Posterior vena cava (tissue), 2 donors: ENCODE measurements around the gene YAP1. TPM values are rescaled to one million over a fixed set of nuclear protein-coding genes. Genes with fewer than 3 reads are reported as not detected.
"Not testable (repeated sequence)": the region's sequence is repeated elsewhere in the genome, so short reads cannot be mapped to it uniquely, and the experiment has no call there.

ENCODE experiments used
- DNase-seq: peaks from one replicate; pipeline ENCODE4 v3.0.0-alpha.2; 2020; ENCODE audit warnings: low spot score
- intact Hi-C, 2 donors: fragments of 100-400 bp; cut with DNase I; formaldehyde crosslinking; loops; one replicate each; pipeline versions ENCODE4 v1.14.1 to v1.14.2; 2022 to 2023
- total RNA-seq, 2 donors: library from RNA; stranded (reverse); fragmentation: NEBNext Ultra II Directional; extraction: Animal tissue kit (Norgen Biotek cat#: 25700); gene quantifications; one replicate each; pipeline ENCODE4 v1.2.1, GENCODE V29; 2021
- donor health status: DM: yes; HTN: yes; CAD: no.
- donor health status: DM: yes; HTN: yes; CAD: no.

The YAP1 gene
- total RNA-seq, 2 donors from 2014 or later, result 203 to 281 TPM

DNA sequence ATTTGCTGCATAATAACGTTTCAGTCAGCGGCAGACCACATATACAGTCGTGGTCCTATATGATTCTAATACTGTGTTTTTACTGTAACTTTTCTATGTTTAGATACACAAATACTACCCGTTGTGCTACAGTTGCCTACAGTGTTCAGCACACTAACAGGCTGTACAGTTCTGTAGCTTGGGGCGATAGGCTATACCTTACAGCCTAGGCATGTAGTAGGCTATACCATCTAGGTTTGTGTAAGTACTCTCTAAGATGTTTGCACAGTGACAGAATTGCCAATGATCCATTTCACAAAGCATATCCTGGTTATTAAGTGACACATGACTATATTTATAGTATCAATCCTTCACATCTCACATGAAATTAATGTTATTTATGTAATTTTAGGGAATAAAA is 78.2 kb downstream of the YAP1 start:
- intact Hi-C loops, result no loop called here
- DNase-seq, result no peak

DNA sequence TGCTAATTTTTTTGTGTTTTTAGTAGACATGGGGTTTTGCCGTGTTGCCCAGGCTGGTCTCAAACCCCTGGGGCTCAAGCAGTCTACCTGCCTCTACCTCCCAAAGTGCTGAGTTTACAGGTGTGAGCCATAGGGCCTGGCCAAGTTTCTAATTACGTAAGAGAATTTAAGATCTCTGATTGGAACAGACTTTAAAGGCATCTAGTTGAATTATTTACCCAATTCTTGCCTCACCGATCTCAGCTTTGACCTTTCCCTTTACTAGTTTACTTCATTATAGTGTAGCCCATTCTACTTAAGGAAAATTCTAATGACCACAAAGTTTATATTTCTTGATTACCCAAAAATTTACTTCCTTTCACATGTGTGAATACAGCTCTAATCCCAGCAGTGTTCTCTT is 81.6 kb downstream of the YAP1 start:
- intact Hi-C loops, result no loop called here
- DNase-seq, result no peak

DNA sequence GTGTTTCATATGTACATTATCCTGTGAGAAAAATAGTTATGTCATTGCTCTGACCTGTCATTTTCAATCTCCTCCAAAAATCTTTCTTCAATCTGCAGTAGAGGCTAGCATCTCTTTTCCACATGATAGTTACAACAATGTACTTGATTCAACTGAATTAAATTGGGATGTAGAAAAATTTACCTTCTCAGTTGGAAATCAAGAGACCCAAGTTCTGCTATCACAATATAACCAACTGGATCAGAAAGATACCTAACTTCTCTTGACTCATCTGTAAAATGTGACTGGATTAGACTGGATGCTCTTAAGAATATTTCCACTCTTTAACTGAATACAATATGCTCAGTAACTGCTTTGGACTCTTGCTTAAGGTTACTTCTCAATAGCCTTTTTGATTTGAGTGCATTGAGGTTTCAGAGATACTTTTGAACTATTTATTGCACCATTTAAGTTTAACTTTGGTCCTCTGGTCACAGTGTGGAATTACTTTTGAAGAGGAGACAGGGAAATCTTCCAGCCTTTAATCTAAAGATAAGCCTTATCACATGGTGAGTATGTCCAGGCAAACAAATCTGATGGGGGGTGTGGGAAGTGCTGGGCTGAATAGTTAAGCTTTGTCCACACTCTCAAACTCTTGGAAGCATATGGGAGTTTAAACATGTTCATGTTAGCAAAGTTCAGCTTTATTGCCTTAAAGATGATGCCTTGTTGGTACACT is 82.3 kb downstream of the YAP1 start:
- no peak for DNase-seq
- intact Hi-C loops, result no loop called here

DNA sequence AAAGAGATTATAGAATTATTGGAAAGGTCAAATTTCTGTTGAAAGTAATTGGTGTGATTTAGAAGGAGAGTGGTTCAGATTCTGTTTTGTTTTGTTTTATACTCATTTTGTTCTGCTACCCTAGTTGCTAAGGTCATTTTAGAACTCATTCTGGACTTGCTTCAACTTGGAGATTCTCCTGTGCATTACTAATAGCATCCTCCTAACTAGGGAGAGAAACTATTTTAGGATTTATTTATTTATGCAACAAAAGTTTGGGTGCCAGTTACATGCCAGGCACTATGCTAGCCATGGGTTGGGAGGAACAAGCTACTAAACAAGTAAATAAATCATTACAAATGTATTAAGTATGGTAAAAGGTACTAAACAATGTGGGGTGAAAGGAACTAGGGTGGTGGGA is 84.0 kb downstream of the YAP1 start:
- intact Hi-C loops, result no loop called here
- DNase-seq, result no peak

DNA sequence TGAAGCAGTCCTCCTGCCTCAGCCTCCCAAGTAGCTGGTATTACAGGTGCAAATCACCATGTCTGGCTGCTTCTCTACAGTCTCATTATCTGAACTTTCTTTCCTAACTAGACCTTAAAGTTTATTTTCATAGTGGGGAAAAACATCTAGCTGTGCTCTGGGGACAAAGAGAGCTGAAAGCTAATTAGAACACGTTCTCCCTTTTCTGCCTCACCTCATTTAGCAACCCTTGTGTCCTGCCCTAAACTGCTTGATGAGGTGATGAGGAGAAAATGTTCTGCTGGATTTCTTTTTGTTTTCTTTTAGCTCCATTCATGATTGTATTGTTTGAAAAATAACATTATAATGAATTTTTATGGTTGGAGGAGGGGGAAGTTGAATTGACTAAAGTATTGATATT is 84.7 kb downstream of the YAP1 start:
- intact Hi-C loops, result no loop called here
- no peak for DNase-seq

DNA sequence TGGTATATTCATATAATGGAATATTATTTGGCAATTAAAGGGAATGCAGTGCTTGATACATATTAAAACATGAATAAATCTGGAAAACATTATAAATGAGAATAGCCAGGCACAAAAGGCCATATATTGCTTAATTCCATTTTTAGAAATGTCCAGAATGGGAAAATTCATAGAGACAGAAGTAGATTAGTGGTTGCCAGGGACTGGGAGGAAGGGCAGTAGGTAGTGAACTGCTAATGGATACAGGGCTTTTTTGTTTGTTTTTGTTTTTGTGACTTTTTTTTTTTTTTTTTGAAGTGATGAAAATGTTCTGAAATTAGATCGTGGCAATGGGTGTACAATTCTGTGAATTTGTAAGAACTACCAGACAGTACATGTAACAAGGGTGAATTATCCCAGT is 86.1 kb downstream of the YAP1 start:
- intact Hi-C loops, result no loop called here
- DNase-seq, result no peak

DNA sequence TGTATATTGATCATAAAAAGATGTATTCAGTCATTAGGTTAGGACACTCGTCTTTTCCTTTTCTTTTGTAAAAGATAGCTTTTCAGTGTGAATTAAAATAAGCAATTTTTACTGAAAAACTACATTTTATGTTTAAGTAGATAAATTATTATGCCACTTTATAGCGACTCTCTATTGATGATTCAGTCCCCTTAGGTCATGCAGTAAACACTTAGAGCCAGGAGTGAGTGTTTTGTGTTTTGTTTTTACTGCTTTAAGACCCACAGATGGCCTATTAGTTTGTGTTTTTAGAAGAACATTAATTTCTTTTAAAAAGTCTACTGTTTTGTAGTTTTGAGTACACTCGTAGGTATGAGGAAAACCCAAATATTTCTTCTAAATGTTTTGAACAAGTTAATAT is 86.6 kb downstream of the YAP1 start:
- intact Hi-C loops, result no loop called here
- no peak for DNase-seq

DNA sequence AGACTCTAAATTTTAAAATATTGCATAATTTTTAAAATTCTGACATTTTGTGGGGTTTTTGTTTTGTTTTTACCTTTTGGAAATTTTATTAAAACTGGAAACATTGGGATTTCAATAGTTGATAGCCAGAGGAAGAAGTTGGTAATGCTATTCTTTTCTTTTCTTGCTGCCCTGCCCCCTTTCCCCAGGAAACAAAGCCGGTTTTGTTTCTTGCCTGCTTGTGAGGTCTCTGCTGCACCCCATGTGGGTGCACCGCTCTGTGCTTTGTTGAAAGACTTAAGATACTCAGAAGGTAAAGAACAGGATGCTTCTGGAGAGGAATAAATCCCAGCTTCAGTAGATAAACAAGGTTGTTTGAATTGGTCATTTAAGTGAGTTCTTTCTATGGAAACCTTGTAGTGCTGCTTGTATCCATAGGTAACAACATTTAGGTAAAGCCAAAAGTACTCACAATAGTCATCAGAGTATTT is 87.5 kb downstream of the YAP1 start:
- intact Hi-C loops, result no loop called here
- DNase-seq, result no peak

DNA sequence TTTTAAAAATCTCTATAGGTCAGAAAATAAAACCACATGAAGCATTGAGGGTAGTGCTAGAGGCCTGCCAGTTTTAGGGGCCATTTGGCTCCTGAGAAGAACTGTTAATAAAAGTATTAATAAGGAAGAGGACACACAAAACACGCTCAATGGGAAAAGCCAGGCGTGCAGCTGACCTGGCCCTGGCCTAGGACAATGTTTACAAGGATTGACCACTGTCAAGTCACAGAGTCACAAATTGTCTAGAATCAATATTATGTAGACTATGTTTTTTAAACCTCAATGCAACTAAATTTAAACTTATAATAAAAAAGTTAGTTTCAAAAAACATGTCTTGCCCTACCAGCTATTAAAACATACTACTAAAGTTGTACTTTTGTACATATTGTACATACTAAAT is 89.4 kb downstream of the YAP1 start:
- intact Hi-C loops, result no loop called here
- no peak for DNase-seq

DNA sequence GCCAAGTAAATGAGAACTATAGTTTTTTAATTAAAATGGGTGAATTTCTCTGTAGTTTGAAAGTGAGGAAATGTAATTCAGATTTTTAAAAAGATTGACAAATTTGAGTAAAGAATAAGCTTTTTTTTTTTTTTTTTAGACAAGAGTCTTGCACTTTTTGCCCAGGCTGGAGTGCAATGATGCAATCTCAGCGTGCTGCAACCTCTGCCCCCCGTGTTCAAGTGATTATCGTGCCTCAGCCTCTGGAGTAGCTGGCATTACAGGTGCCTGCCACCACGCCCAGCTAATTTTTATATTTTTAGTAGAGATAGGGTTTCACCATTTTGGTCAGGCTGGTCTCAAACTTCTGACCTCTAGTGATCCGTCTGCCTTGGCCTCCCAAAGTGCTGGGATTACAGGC is 90.1 kb downstream of the YAP1 start:
- DNase-seq, intact Hi-C loops: not testable (repeated sequence)

DNA sequence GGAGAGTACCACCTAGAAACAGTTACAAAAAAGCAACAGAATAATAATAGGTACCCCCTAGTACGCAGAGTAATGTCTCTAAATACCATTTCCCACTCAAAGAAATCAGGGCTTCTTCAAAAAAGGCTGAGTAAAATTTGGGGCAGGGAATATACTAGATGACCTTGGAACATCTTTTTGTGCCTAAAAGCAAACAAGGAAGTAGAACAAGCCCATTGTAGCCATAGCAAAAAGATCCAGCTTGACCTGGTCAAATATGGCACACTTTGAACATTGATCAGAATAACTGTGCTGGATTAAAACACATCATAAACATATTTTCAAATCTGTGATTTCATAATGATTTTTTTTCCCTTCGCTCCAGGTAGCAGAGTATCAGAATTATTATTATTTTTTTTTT is 91.5 kb downstream of the YAP1 start:
- intact Hi-C loops, result no loop called here

DNA sequence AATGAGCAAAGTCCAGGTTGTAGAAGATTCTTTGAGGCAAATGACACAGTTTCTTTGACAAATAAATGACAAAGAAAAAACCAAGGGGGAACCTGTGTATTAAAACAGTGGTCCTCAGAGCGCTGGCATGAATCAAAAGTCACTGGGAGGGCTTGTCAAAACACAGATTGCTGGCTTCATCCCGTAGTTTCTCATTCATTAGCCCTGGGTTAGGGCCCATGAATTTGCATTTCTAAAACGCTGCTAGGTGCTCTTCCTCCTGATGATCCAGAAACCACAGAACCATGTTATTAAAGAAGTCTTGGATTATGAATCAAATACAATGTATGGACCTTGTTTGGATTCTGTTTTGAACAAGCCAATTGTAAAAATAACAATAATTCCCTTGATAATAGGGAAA is 92.7 kb downstream of the YAP1 start:
- DNase-seq, result no peak
- intact Hi-C loops, result no loop called here

More for the DNA sequence above, 91.5 kb downstream of the YAP1 start:
- DNase-seq, result no peak

DNA sequence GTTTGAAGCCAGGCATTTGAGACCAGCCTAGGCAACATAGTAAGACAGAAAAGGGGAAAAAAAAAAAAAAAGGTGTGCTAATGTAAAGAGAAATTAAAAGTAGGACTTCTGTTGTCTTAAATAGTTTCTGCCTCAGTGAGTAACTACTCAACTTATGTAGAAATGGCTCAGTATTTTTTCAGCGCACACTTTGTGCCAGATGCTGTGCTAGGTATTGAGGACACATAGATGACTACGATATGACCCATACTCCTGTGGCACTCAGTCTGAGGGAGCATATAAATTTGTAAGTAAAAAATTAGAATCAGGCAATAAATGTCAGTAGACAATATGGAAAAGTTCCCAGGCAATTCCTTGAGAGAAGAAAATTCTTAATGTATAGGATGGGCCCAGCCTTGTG is 93.9 kb downstream of the YAP1 start:
- DNase-seq, result no peak
- intact Hi-C loops, result no loop called here

DNA sequence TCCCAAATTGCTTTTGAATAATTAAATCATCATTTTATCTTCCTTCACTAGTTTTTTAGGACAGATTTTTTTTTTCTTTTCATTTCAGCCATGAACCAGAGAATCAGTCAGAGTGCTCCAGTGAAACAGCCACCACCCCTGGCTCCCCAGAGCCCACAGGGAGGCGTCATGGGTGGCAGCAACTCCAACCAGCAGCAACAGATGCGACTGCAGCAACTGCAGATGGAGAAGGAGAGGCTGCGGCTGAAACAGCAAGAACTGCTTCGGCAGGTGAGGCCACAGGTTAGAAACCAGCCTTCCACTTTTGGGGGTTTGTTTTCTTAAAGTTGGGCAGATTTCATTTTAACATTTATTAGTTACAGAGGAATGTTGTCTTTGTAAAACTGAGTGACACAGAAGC is 95.6 kb downstream of the YAP1 start:
- no peak for DNase-seq
- intact Hi-C loops, result no loop called here

DNA sequence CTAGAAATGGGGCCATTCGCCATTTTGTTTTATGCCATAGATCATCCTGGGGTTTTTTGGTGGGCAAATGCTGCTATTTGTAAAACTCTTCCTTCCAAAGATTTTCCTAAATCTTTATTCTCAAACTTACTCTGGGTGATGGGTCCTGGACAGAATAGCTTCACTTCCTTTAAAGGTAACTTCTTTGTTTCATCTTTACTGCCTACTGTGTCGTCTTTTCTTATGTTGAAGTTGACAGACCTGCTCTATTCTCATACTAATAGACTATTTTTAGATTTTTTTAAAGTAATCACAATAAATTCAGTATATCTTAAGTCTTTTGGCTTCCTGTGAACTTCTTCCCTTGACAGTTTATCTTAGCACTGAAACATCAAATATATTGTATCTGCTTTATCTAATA is 98.6 kb downstream of the YAP1 start:
- DNase-seq, result no peak
- intact Hi-C loops, result no loop called here

DNA sequence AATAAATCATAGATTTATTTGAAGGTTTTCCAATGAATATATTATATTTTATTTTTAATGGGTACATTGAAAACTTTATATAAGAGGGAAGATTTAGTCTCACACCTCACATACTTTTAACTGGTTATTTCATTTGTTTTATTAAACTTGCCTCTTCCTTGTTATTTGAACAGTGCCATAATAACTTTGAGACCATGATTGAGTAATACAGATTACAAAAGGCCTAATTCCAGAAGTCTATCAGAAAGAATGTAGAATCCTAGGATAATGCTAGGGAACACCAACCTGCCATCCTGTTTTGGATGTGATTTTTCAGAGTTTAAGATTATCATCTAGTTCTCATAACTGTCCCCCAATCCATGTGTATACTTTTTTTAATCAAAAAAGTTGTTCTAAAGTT is 104.4 kb downstream of the YAP1 start:
- intact Hi-C loops, result no loop called here
- DNase-seq, result no peak

DNA sequence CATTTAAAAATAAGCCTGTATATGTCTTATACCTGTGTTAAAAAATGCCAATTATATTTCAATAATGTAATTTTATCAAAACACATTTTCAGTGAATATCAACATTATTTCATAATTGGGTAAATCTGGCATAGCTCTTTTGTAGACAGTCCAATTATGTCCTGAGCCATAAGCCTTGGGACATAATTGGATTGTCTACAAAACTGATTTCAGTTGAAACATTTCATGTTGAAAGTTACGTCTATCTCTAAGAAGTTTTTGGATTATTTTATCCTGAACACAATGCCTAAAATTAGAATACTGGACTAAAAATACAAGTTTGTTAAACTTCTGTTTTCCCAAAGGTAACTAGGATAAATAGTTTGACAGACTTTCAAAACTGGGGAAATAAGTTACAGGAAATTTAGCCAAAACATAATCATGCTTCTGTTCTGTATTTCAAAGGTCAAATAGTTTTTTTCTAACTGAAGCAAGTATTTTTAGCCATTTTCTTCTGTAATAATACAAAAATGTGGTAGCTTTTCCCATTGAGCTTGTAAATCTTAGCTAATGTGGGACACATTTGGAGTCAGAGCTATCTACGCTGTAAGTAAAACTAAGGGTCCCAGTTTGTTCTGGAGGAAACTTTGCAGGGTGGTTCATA is 106.3 kb downstream of the YAP1 start:
- DNase-seq, result no peak
- intact Hi-C loops, result no loop called here

DNA sequence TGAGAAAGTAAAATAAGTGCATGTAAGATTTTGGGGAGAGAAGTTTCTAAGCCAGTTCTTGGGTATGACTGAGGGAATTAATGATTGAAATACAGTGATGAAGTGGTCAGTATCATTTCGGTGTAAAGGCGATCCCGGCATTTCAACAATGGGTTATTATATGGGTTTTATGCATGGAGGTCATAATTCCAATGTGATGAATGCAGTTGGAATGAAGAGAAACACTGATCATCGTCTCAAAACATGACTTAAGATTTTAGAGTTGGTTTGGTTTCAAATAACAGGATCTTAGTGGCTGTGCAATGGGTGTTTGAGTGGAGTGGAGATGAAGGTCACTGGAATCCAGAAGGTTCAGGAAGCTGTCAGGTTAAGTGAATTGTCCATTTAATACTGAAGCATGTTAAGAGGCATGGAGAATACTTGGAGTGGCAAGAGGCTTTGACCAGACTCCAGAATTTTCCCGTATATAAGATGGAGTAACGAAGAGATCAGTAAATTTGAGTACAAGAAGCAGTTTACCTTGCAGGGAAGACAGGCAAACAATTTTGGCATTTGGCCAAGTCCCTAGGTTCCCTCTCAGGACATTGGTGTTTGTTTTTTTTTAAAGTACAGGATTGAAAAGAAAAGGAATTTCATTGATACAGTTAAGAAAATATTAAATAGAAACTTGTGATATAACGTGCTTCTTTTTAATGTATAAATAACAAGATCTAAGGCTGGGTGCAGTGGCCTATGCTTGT is 110.7 kb downstream of the YAP1 start:
- intact Hi-C loops, result no loop called here
- DNase-seq, result no peak

DNA sequence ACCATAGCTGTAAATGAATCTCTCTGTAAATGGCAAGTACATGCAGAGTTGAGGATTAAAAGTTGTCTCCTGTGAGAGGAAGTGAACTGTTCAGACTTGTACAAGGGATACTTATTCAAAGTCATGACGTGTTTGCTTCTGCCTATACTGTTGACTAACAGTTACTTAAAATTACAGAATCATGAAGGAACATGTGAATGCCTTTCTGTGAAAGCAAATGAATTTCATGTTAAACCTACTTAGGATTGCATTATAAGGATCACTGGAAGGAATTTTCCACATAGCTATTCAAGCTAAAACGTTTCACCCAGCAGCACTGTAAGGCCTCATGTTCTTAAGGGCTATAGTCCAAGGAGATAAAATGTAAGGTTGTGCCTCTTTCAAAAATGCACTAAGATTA is 113.6 kb downstream of the YAP1 start:
- no peak for DNase-seq
- intact Hi-C loops, result no loop called here

DNA sequence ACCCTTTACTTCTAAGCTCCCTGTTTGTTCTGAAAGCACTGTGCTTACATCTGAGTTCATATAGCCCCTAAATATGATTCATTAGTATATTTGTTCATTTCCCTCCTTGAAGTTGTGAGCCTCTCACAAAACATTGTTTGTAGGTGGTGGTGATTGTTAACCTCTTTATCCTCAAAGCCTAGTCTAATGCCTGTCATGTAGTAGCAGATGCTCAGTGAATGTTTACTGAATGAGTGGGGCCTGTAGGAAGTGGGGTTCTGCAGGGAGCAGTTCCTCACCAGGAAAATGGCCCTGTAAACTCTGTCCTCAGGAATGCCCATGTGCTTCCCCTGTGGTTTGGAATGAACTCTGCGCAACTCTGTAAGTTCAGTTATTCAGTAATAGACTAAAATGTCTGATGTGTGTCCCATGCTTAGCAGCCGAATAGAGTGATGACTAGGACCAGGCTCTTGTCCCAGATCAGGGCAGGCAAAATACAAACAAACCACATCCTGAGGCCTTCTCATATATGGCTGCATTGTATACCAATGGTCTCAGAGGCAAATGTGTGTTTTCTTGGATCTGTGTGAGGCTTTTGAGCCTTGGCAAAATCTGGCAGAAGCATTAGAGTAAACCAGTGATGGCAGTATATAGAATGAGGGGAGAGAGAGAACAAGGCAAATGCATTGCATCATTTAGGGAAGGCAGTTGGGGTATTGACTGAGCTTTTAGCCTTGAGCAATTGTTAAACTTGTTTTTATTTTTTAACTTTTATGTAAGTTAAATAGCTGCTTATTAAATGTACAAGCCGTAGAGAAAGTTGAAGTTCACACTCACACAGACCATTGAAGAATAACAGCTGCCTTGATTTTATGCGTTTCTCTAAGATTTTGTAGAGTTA is 115.7 kb downstream of the YAP1 start:
- DNase-seq, result no peak
- intact Hi-C loops, result loop anchor here in 1 of 2 donors (5.0 kb wide), 1 partner anchor 114 kb away; the partner anchor contains the start of gene YAP1
